ENCODE measurements around the gene APCDD1L. TPM values are rescaled to one million over a fixed set of nuclear protein-coding genes. Genes with fewer than 3 reads are reported as not detected.
A peak's percentile ranks its signal among the peaks of the same experiment; 100 is the strongest.
"Not testable (repeated sequence)": the region's sequence is repeated elsewhere in the genome, so short reads cannot be mapped to it uniquely, and the experiment has no call there.

The APCDD1L gene
- total RNA-seq, 1 donor from 2014 or later, result 1.1 TPM

GRCh38 chr20:58444746-58445255 is 70.4 kb downstream of the APCDD1L start:
- DNase-seq (ENCODE audit: low spot score), result no peak

- DNase-seq (ENCODE audit: low spot score), result no peak
These were observed 73.5 kb downstream of the APCDD1L start for GRCh38 chr20:58441723-58442122.

GRCh38 chr20:58440021-58440767 is 75.0 kb downstream of the APCDD1L start:
- DNase-seq (ENCODE audit: low spot score), result no peak

- DNase-seq (ENCODE audit: low spot score), result no peak
These were observed 76.0 kb downstream of the APCDD1L start for GRCh38 chr20:58438970-58439808.

- DNase-seq (ENCODE audit: low spot score), result peak; percentile 46
These were observed 78.1 kb downstream of the APCDD1L start for GRCh38 chr20:58436868-58437645.

GRCh38 chr20:58435237-58435636 is 80.0 kb downstream of the APCDD1L start:
- no peak for DNase-seq (ENCODE audit: low spot score)

GRCh38 chr20:58434326-58434725 is 80.9 kb downstream of the APCDD1L start:
- DNase-seq (ENCODE audit: low spot score), result no peak

- no peak for DNase-seq (ENCODE audit: low spot score)
These were observed 81.4 kb downstream of the APCDD1L start for GRCh38 chr20:58433759-58434158.

GRCh38 chr20:58433029-58433647 is 82.1 kb downstream of the APCDD1L start:
- DNase-seq (ENCODE audit: low spot score), result no peak

GRCh38 chr20:58432186-58432954 is 82.8 kb downstream of the APCDD1L start:
- no peak for DNase-seq (ENCODE audit: low spot score)

GRCh38 chr20:58431134-58431533 is 84.1 kb downstream of the APCDD1L start:
- DNase-seq (ENCODE audit: low spot score), result no peak

GRCh38 chr20:58429303-58429702 is 85.9 kb downstream of the APCDD1L start:
- no peak for DNase-seq (ENCODE audit: low spot score)

- DNase-seq (ENCODE audit: low spot score), result no peak
These were observed 86.8 kb downstream of the APCDD1L start for GRCh38 chr20:58428364-58428763.

GRCh38 chr20:58427571-58427970 is 87.6 kb downstream of the APCDD1L start:
- DNase-seq (ENCODE audit: low spot score), result not testable (repeated sequence)

- no peak for DNase-seq (ENCODE audit: low spot score)
These were observed 90.8 kb downstream of the APCDD1L start for GRCh38 chr20:58424218-58424969.

GRCh38 chr20:58421497-58421850 is 93.7 kb downstream of the APCDD1L start:
- DNase-seq (ENCODE audit: low spot score), result no peak

- no peak for DNase-seq (ENCODE audit: low spot score)
These were observed 94.3 kb downstream of the APCDD1L start for GRCh38 chr20:58420798-58421496.

GRCh38 chr20:58418949-58419748 is 96.0 kb downstream of the APCDD1L start:
- no peak for DNase-seq (ENCODE audit: low spot score)

- DNase-seq (ENCODE audit: low spot score), result no peak
These were observed 97.8 kb downstream of the APCDD1L start for GRCh38 chr20:58417438-58417837.
